ENCODE results near the gene ADAM22. TPM values are rescaled to one million over a fixed set of nuclear protein-coding genes. Genes with fewer than 3 reads are reported as not detected.
"Not testable (repeated sequence)": the region's sequence is repeated elsewhere in the genome, so short reads cannot be mapped to it uniquely, and the experiment has no call there.

ADAM22 gene
- total RNA-seq, 3 donors from 2014 or later = 1.1 to 1.8 (median 1.2) TPM

GRCh38 chr7:88156356-88156755 lies 222.3 kb downstream of the ADAM22 start:
- no peak for DNase-seq
- Mint-ChIP-seq H3K9me3 (peaks cover 22% of the 10 kb centered on the region), H3K27me3 (ENCODE audit: low read depth) (no peaks in the 10 kb centered on the region), H3K4me1 (ENCODE audit: low read depth) (no peaks in the 10 kb centered on the region), H3K36me3 (ENCODE audit: insufficient read depth) (peaks cover 31% of the 10 kb centered on the region), H3K4me3 (no peak overlapping the region)
- ATAC-seq = no peak

- peaks cover 23% of the 10 kb centered on the region for H3K36me3 Mint-ChIP-seq (ENCODE audit: insufficient read depth)
- not testable (repeated sequence) for H3K27me3 Mint-ChIP-seq (ENCODE audit: low read depth); DNase-seq; H3K4me3 Mint-ChIP-seq; ATAC-seq; H3K4me1 Mint-ChIP-seq (ENCODE audit: low read depth)
- peaks cover 22% of the 10 kb centered on the region for H3K9me3 Mint-ChIP-seq
Measured at GRCh38 chr7:88159741-88160140, 225.7 kb downstream of the ADAM22 start.

- H3K4me1 Mint-ChIP-seq (ENCODE audit: low read depth) = no peaks in the 10 kb centered on the region
- peaks cover 2% of the 10 kb centered on the region for H3K36me3 Mint-ChIP-seq (ENCODE audit: insufficient read depth)
- no peaks in the 10 kb centered on the region for H3K27me3 Mint-ChIP-seq (ENCODE audit: low read depth)
- no peak overlapping the region for H3K4me3 Mint-ChIP-seq
- DNase-seq = no peak
- ATAC-seq = no peak
- no peaks in the 10 kb centered on the region for H3K9me3 Mint-ChIP-seq
Measured at GRCh38 chr7:88165697-88166096, 231.6 kb downstream of the ADAM22 start.

- no peak for DNase-seq
- ATAC-seq = no peak
- H3K36me3 Mint-ChIP-seq (ENCODE audit: insufficient read depth) = peaks cover 2% of the 10 kb centered on the region
- H3K27me3 Mint-ChIP-seq (ENCODE audit: low read depth) = no peaks in the 10 kb centered on the region
- no peak overlapping the region for H3K4me3 Mint-ChIP-seq
- no peaks in the 10 kb centered on the region for H3K9me3 Mint-ChIP-seq
- H3K4me1 Mint-ChIP-seq (ENCODE audit: low read depth) = no peaks in the 10 kb centered on the region
Measured at GRCh38 chr7:88167223-88167622, 233.2 kb downstream of the ADAM22 start.

- no peaks in the 10 kb centered on the region for H3K9me3 Mint-ChIP-seq
- DNase-seq (no peak), ATAC-seq (no peak)
- H3K27me3 Mint-ChIP-seq (ENCODE audit: low read depth) = no peaks in the 10 kb centered on the region
- H3K36me3 Mint-ChIP-seq (ENCODE audit: insufficient read depth) = peaks cover 2% of the 10 kb centered on the region
- no peak overlapping the region for H3K4me3 Mint-ChIP-seq
- no peaks in the 10 kb centered on the region for H3K4me1 Mint-ChIP-seq (ENCODE audit: low read depth)
Measured at GRCh38 chr7:88167721-88168120, 233.7 kb downstream of the ADAM22 start.

- H3K27me3 Mint-ChIP-seq (ENCODE audit: low read depth) = no peaks in the 10 kb centered on the region
- DNase-seq (no peak), ATAC-seq (no peak)
- H3K4me3 Mint-ChIP-seq = no peak overlapping the region
- peaks cover 2% of the 10 kb centered on the region for H3K36me3 Mint-ChIP-seq (ENCODE audit: insufficient read depth)
- H3K4me1 Mint-ChIP-seq (ENCODE audit: low read depth) = no peaks in the 10 kb centered on the region
- no peaks in the 10 kb centered on the region for H3K9me3 Mint-ChIP-seq
Measured at GRCh38 chr7:88169717-88170320, 235.8 kb downstream of the ADAM22 start.

GRCh38 chr7:88172842-88173241 lies 238.8 kb downstream of the ADAM22 start:
- ATAC-seq (no peak), DNase-seq (no peak)
- Mint-ChIP-seq H3K4me3 (no peak overlapping the region), H3K36me3 (ENCODE audit: insufficient read depth) (peaks cover 2% of the 10 kb centered on the region), H3K27me3 (ENCODE audit: low read depth) (no peaks in the 10 kb centered on the region), H3K4me1 (ENCODE audit: low read depth) (no peaks in the 10 kb centered on the region), H3K9me3 (no peaks in the 10 kb centered on the region)

- H3K36me3 Mint-ChIP-seq (ENCODE audit: insufficient read depth) = no peaks in the 10 kb centered on the region
- ATAC-seq = no peak
- no peak for DNase-seq
- no peak overlapping the region for H3K4me3 Mint-ChIP-seq
- H3K9me3 Mint-ChIP-seq = no peaks in the 10 kb centered on the region
- H3K27me3 Mint-ChIP-seq (ENCODE audit: low read depth) = no peaks in the 10 kb centered on the region
- no peaks in the 10 kb centered on the region for H3K4me1 Mint-ChIP-seq (ENCODE audit: low read depth)
Measured at GRCh38 chr7:88176190-88176589, 242.1 kb downstream of the ADAM22 start.

GRCh38 chr7:88183051-88183450 lies 249.0 kb downstream of the ADAM22 start:
- ATAC-seq = no peak
- H3K4me3 Mint-ChIP-seq = no peak overlapping the region
- peaks cover 6% of the 10 kb centered on the region for H3K36me3 Mint-ChIP-seq (ENCODE audit: insufficient read depth)
- no peaks in the 10 kb centered on the region for H3K9me3 Mint-ChIP-seq
- no peaks in the 10 kb centered on the region for H3K4me1 Mint-ChIP-seq (ENCODE audit: low read depth)
- DNase-seq = no peak
- no peaks in the 10 kb centered on the region for H3K27me3 Mint-ChIP-seq (ENCODE audit: low read depth)

GRCh38 chr7:88184848-88185304 lies 250.8 kb downstream of the ADAM22 start:
- Mint-ChIP-seq H3K4me1 (ENCODE audit: low read depth) (no peaks in the 10 kb centered on the region), H3K9me3 (no peaks in the 10 kb centered on the region), H3K4me3 (no peak overlapping the region), H3K27me3 (ENCODE audit: low read depth) (no peaks in the 10 kb centered on the region), H3K36me3 (ENCODE audit: insufficient read depth) (peaks cover 6% of the 10 kb centered on the region)
- ATAC-seq (no peak), DNase-seq (no peak)

- H3K4me3 Mint-ChIP-seq = no peak overlapping the region
- H3K9me3 Mint-ChIP-seq = no peaks in the 10 kb centered on the region
- no peaks in the 10 kb centered on the region for H3K4me1 Mint-ChIP-seq (ENCODE audit: low read depth)
- DNase-seq (no peak), ATAC-seq (no peak)
- peaks cover 6% of the 10 kb centered on the region for H3K36me3 Mint-ChIP-seq (ENCODE audit: insufficient read depth)
- no peaks in the 10 kb centered on the region for H3K27me3 Mint-ChIP-seq (ENCODE audit: low read depth)
Measured at GRCh38 chr7:88185650-88186049, 251.6 kb downstream of the ADAM22 start.

- H3K4me3 Mint-ChIP-seq = no peak overlapping the region
Measured at GRCh38 chr7:88191911-88192310, 257.9 kb downstream of the ADAM22 start.

GRCh38 chr7:88200261-88200660 lies 266.2 kb downstream of the ADAM22 start:
- Mint-ChIP-seq H3K4me1 (ENCODE audit: low read depth) (peaks cover 5% of the 10 kb centered on the region), H3K4me3 (no peak overlapping the region), H3K36me3 (ENCODE audit: insufficient read depth) (peaks cover 35% of the 10 kb centered on the region), H3K9me3 (no peaks in the 10 kb centered on the region), H3K27me3 (ENCODE audit: low read depth) (no peaks in the 10 kb centered on the region)
- DNase-seq (no peak), ATAC-seq (no peak)

More at GRCh38 chr7:88191911-88192310, 257.9 kb downstream of the ADAM22 start:
- no peak for DNase-seq
- H3K36me3 Mint-ChIP-seq (ENCODE audit: insufficient read depth) = no peaks in the 10 kb centered on the region
- H3K9me3 Mint-ChIP-seq = no peaks in the 10 kb centered on the region
- no peak for ATAC-seq
- H3K27me3 Mint-ChIP-seq (ENCODE audit: low read depth) = no peaks in the 10 kb centered on the region
- H3K4me1 Mint-ChIP-seq (ENCODE audit: low read depth) = no peaks in the 10 kb centered on the region

GRCh38 chr7:88200789-88201188 lies 266.7 kb downstream of the ADAM22 start:
- no peaks in the 10 kb centered on the region for H3K27me3 Mint-ChIP-seq (ENCODE audit: low read depth)
- no peak for ATAC-seq
- peaks cover 5% of the 10 kb centered on the region for H3K4me1 Mint-ChIP-seq (ENCODE audit: low read depth)
- H3K9me3 Mint-ChIP-seq = no peaks in the 10 kb centered on the region
- H3K4me3 Mint-ChIP-seq = no peak overlapping the region
- H3K36me3 Mint-ChIP-seq (ENCODE audit: insufficient read depth) = peaks cover 39% of the 10 kb centered on the region
- DNase-seq = no peak

- ATAC-seq (no peak), DNase-seq (no peak)
- Mint-ChIP-seq H3K4me3 (no peak overlapping the region), H3K27me3 (ENCODE audit: low read depth) (no peaks in the 10 kb centered on the region), H3K4me1 (ENCODE audit: low read depth) (peaks cover 5% of the 10 kb centered on the region), H3K36me3 (ENCODE audit: insufficient read depth) (peaks cover 43% of the 10 kb centered on the region), H3K9me3 (no peaks in the 10 kb centered on the region)
Measured at GRCh38 chr7:88201305-88201704, 267.3 kb downstream of the ADAM22 start.

Measured in activated T-cell treated with anti-CD3 and anti-CD28 coated beads, Interleukin-2, amount 50 U/mL, for 4 hours (primary cell).